NT2/D1 (cell line): ENCODE results near the gene RMI1.
A peak's percentile ranks its signal among the peaks of the same experiment; 100 is the strongest.

ENCODE experiments used
- DNase-seq: peaks from one replicate; pipeline ENCODE4 v3.0.0-alpha.2; 2011; ENCODE audit warnings: low read depth, low spot score
- H3K27me3 ChIP-seq: 2 replicates; pipeline ENCODE4 v1.6.0; 2011; ENCODE audit warnings: mild to moderate bottlenecking; ENCODE audit not compliant: insufficient read length, insufficient read depth
- H3K36me3 ChIP-seq: 2 replicates; pipeline ENCODE4 v1.6.1; 2011; ENCODE audit warnings: mild to moderate bottlenecking, low read length, mixed read lengths; ENCODE audit not compliant: insufficient read depth, insufficient read length
- H3K4me1 ChIP-seq: 2 replicates; pipeline ENCODE4 v1.5.1; 2011; ENCODE audit not compliant: insufficient read depth, insufficient read length
- H3K4me3 ChIP-seq: 2 replicates; pipeline ENCODE4 v1.5.1; 2011; ENCODE audit warnings: low read depth; ENCODE audit not compliant: insufficient read length
- H3K9ac ChIP-seq: 2 replicates; pipeline ENCODE4 v1.6.0; 2011; ENCODE audit warnings: low read depth; ENCODE audit not compliant: insufficient read length
- H3K9me3 ChIP-seq: 2 replicates; pipeline ENCODE4 v1.5.1; 2011; ENCODE audit warnings: mild to moderate bottlenecking, low read length; ENCODE audit not compliant: insufficient read depth
- SUZ12 ChIP-seq: IDR thresholded peaks from 2 replicates; pipeline ENCODE4 v1.6.1; 2011; ENCODE audit not compliant: insufficient read length, insufficient read depth; ENCODE audit errors: extremely low read depth
- YY1 ChIP-seq: IDR thresholded peaks from 2 replicates; pipeline ENCODE4 v1.6.1; 2011; ENCODE audit not compliant: insufficient read length, insufficient read depth
- ZNF274 ChIP-seq: IDR thresholded peaks from 2 replicates; pipeline ENCODE4 v1.6.1; 2011; ENCODE audit warnings: mild to moderate bottlenecking, low read depth, low read length

Gene RMI1

GRCh38 chr9:83981126-83981871, 694 bp downstream of the RMI1 start:
- DNase-seq: no peak
- TF ChIP-seq ZNF274: no peak
- no peak for TF ChIP-seq SUZ12
- TF ChIP-seq YY1: no peak
- no peaks in the 10 kb centered on the region for H3K9me3 ChIP-seq
- H3K4me3 ChIP-seq: peak overlapping the region; percentile 100
- no peaks in the 10 kb centered on the region for H3K27me3 ChIP-seq
- H3K4me1 ChIP-seq: no peaks in the 10 kb centered on the region
- peaks cover 35% of the 10 kb centered on the region for H3K36me3 ChIP-seq
- H3K9ac ChIP-seq: peak overlapping the region; percentile 97

- H3K9ac ChIP-seq: no peak overlapping the region
- H3K9me3 ChIP-seq: no peaks in the 10 kb centered on the region
- no peak overlapping the region for H3K4me3 ChIP-seq
- H3K27me3 ChIP-seq: no peaks in the 10 kb centered on the region
- no peaks in the 10 kb centered on the region for H3K4me1 ChIP-seq
- H3K36me3 ChIP-seq: peaks cover 18% of the 10 kb centered on the region
- DNase-seq: no peak
- TF ChIP-seq SUZ12: no peak
- TF ChIP-seq YY1: no peak
- no peak for TF ChIP-seq ZNF274
These were observed 5.6 kb downstream of the RMI1 start for GRCh38 chr9:83986195-83986594.

- TF ChIP-seq ZNF274 (no peak), YY1 (no peak), SUZ12 (no peak)
- DNase-seq: no peak
- Histone ChIP-seq H3K27me3 (no peaks in the 10 kb centered on the region), H3K9me3 (no peaks in the 10 kb centered on the region), H3K9ac (no peak overlapping the region), H3K36me3 (peaks cover 18% of the 10 kb centered on the region), H3K4me1 (no peaks in the 10 kb centered on the region), H3K4me3 (no peak overlapping the region)
These were observed 6.3 kb downstream of the RMI1 start for GRCh38 chr9:83986765-83987401.

- no peak overlapping the region for H3K9ac ChIP-seq
- no peak overlapping the region for H3K4me3 ChIP-seq
- peaks cover 18% of the 10 kb centered on the region for H3K36me3 ChIP-seq
- no peaks in the 10 kb centered on the region for H3K9me3 ChIP-seq
- H3K4me1 ChIP-seq: no peaks in the 10 kb centered on the region
- no peaks in the 10 kb centered on the region for H3K27me3 ChIP-seq
- no peak for DNase-seq
- no peak for TF ChIP-seq SUZ12
- TF ChIP-seq ZNF274: no peak
- TF ChIP-seq YY1: no peak
These were observed 6.8 kb downstream of the RMI1 start for GRCh38 chr9:83987402-83987791.

- Histone ChIP-seq H3K27me3 (no peaks in the 10 kb centered on the region), H3K4me1 (no peaks in the 10 kb centered on the region), H3K9me3 (no peaks in the 10 kb centered on the region), H3K36me3 (peaks cover 18% of the 10 kb centered on the region), H3K4me3 (no peak overlapping the region), H3K9ac (no peak overlapping the region)
- TF ChIP-seq SUZ12 (no peak), ZNF274 (no peak), YY1 (no peak)
- no peak for DNase-seq
These were observed 7.8 kb downstream of the RMI1 start for GRCh38 chr9:83988411-83988810.

- H3K9ac ChIP-seq: no peak overlapping the region
- no peak overlapping the region for H3K4me3 ChIP-seq
- H3K9me3 ChIP-seq: no peaks in the 10 kb centered on the region
- no peak for DNase-seq
- H3K27me3 ChIP-seq: no peaks in the 10 kb centered on the region
- H3K4me1 ChIP-seq: no peaks in the 10 kb centered on the region
- peaks cover 23% of the 10 kb centered on the region for H3K36me3 ChIP-seq
- TF ChIP-seq SUZ12: no peak
- TF ChIP-seq YY1: no peak
- no peak for TF ChIP-seq ZNF274
These were observed 10.8 kb downstream of the RMI1 start for GRCh38 chr9:83991355-83991754.

GRCh38 chr9:83992407-83992806, 11.8 kb downstream of the RMI1 start:
- Histone ChIP-seq H3K36me3 (peaks cover 24% of the 10 kb centered on the region), H3K4me3 (no peak overlapping the region), H3K4me1 (no peaks in the 10 kb centered on the region), H3K9ac (no peak overlapping the region), H3K9me3 (no peaks in the 10 kb centered on the region), H3K27me3 (no peaks in the 10 kb centered on the region)
- TF ChIP-seq ZNF274 (no peak), YY1 (no peak), SUZ12 (no peak)
- no peak for DNase-seq
